NCI-H2196 (cell line): ENCODE measurements around the gene RPS15.

Source experiments
- DNase-seq: peaks from one replicate; lab custom pipeline; 2025; ENCODE audit not compliant: unreplicated experiment; lab: John Stamatoyannopoulos, UW

The RPS15 gene

GRCh38 chr19:1401889-1402217 lies 36.3 kb upstream of the RPS15 start:
- no peak for DNase-seq

- DNase-seq, result no peak
Observed at GRCh38 chr19:1402411-1403070, 35.7 kb upstream of the RPS15 start.

- peak; percentile 100 for DNase-seq
Observed at GRCh38 chr19:1406774-1407527, 31.2 kb upstream of the RPS15 start.

- DNase-seq, result no peak
Observed at GRCh38 chr19:1407528-1408299, 30.5 kb upstream of the RPS15 start, which contains the start of gene DAZAP1. DAZAP1 (plus strand) TSS chr19:1407586; CDS start chr19:1407774, 188 bp downstream.

GRCh38 chr19:1408300-1409203 lies 29.6 kb upstream of the RPS15 start:
- no peak for DNase-seq

GRCh38 chr19:1409204-1410005 lies 28.8 kb upstream of the RPS15 start:
- no peak for DNase-seq

- peak; percentile 17 for DNase-seq
Observed at GRCh38 chr19:1410136-1410786, 27.9 kb upstream of the RPS15 start.

- DNase-seq, result no peak
Observed at GRCh38 chr19:1410789-1411188, 27.4 kb upstream of the RPS15 start.

- peak; percentile 73 for DNase-seq
Observed at GRCh38 chr19:1411255-1412191, 26.7 kb upstream of the RPS15 start.

GRCh38 chr19:1412323-1412923 lies 25.8 kb upstream of the RPS15 start:
- DNase-seq, result no peak

GRCh38 chr19:1412995-1413800 lies 25.0 kb upstream of the RPS15 start:
- DNase-seq, result no peak

GRCh38 chr19:1416014-1416841 lies 22.0 kb upstream of the RPS15 start:
- DNase-seq, result no peak

GRCh38 chr19:1417145-1417544 lies 21.1 kb upstream of the RPS15 start:
- DNase-seq, result no peak

GRCh38 chr19:1417681-1418495 lies 20.3 kb upstream of the RPS15 start:
- DNase-seq, result no peak

- DNase-seq, result no peak
Observed at GRCh38 chr19:1418496-1418775, 19.8 kb upstream of the RPS15 start.
